HCT116 (cell line): ENCODE results near the gene MRLN. TPM values are rescaled to one million over a fixed set of nuclear protein-coding genes. Genes with fewer than 3 reads are reported as not detected.

Experiments
- ATAC-seq: fragments of 200-7000 bp; cut with Tn5 transposase; 2 replicates; pipeline ENCODE4 v1.9.1; 2020; ENCODE audit warnings: mild to moderate bottlenecking, moderate library complexity
- BruUV-seq: library from RNA; stranded (reverse); fragments of 400-500 nt; replicated peaks from 2 replicates; lab custom pipeline; 2021; lab: Mats Ljungman, UMichigan
- CTCF ChIA-PET: fragments of 300-600 bp; sonication (Branson Sonifier 250); formaldehyde crosslinking; loops from one replicate; lab custom pipeline; 2021; ENCODE audit warnings: antibody characterized with exemption; lab: Charles Lee
- POLR2A ChIA-PET: fragments of 300-600, 350-600 bp; sonication (Branson Sonifier 250); formaldehyde crosslinking; loops from one replicate; lab custom pipeline; 2021; ENCODE audit warnings: antibody characterized with exemption; lab: Charles Lee
- RAD21 ChIA-PET, 2 experiments: fragments of 300-600 bp; sonication (Branson Sonifier 250); formaldehyde crosslinking; loops; one replicate each; lab custom pipeline; 2023; ENCODE audit warnings: low total read pairs in 2 of 2; ENCODE audit not compliant: uncharacterized antibody in 2 of 2, unreplicated experiment in 2 of 2, low non-redundant PET in 1 of 2; lab: Charles Lee
- DNase-seq: peaks from one replicate; pipeline ENCODE4 v3.0.0-alpha.2; 2010; ENCODE audit warnings: low read depth, low spot score
- H2AFZ ChIP-seq: fragments of 200-600 bp; shearing (Covaris generic), sonication (generic); 2 replicates; pipeline ENCODE4 v1.6.1; 2017; ENCODE audit warnings: low read depth, mixed run types, mixed read lengths, antibody characterized with exemption, low read length; ENCODE audit not compliant: poor library complexity, severe bottlenecking
- H3K27ac ChIP-seq: 2 replicates; pipeline ENCODE4 v1.5.1; 2012; ENCODE audit warnings: low read depth, low read length
- H3K27me3 ChIP-seq: fragments of 200-600 bp; sonication (generic); 2 replicates; pipeline ENCODE4 v1.6.1; 2016; ENCODE audit warnings: mixed run types, low read length, mixed read lengths; ENCODE audit not compliant: insufficient read depth
- H3K36me3 ChIP-seq, 2 experiments: fragments of 200-500 bp in 1 of 2; fragments of 200-600 bp in 1 of 2; sonication (Bioruptor generic) in 1 of 2; sonication (generic) in 1 of 2; 2 replicates each; pipeline versions ENCODE4 v1.5.1 to v1.6.1; 2014 to 2016; ENCODE audit warnings: low read length in 2 of 2, inconsistent platforms in 1 of 2, mixed read lengths in 1 of 2, mixed run types in 1 of 2; ENCODE audit not compliant: insufficient read depth in 2 of 2, control insufficient read depth in 1 of 2
- H3K4me1 ChIP-seq, 2 experiments: fragments of 200-600 bp in 1 of 2; sonication (generic) in 1 of 2; 2 replicates each; pipeline versions ENCODE4 v1.5.1 to v1.6.1; 2012 to 2017; ENCODE audit warnings: low read length in 2 of 2, inconsistent platforms in 1 of 2, mild to moderate bottlenecking in 1 of 2, mixed read lengths in 1 of 2, mixed run types in 1 of 2, moderate library complexity in 1 of 2; ENCODE audit not compliant: insufficient read depth in 2 of 2, control insufficient read depth in 1 of 2
- H3K4me2 ChIP-seq: fragments of 200-600 bp; sonication (generic); 2 replicates; pipeline ENCODE4 v1.6.1; 2017; ENCODE audit warnings: mixed run types, low read length, mixed read lengths
- H3K4me3 ChIP-seq, 2 experiments: fragments of 200-600 bp in 1 of 2; sonication (generic) in 1 of 2; replicated peaks in 1 of 2; 2 replicates each; pipeline ENCODE4 v1.5.1; 2011 to 2016; ENCODE audit warnings: low read length in 2 of 2, control low read depth in 1 of 2, low read depth in 1 of 2, mild to moderate bottlenecking in 1 of 2, mixed read lengths in 1 of 2, mixed run types in 1 of 2
- H3K79me2 ChIP-seq: fragments of 200-600 bp; sonication (generic); 2 replicates; pipeline ENCODE4 v1.6.1; 2017; ENCODE audit warnings: mild to moderate bottlenecking, mixed run types, low read length, moderate library complexity, mixed read lengths; ENCODE audit not compliant: insufficient read depth
- H3K9ac ChIP-seq: fragments of 200-600 bp; sonication (generic); 2 replicates; pipeline ENCODE4 v1.6.1; 2016; ENCODE audit warnings: low read length, mixed read lengths
- H3K9me2 ChIP-seq: fragments of 200-600 bp; sonication (generic), shearing (Covaris generic); 2 replicates; pipeline ENCODE4 v1.6.1; 2017; ENCODE audit warnings: mixed run types, mild to moderate bottlenecking, moderate library complexity; ENCODE audit not compliant: insufficient read depth
- H3K9me3 ChIP-seq, 2 experiments: fragments of 200-500 bp in 1 of 2; fragments of 200-600 bp in 1 of 2; sonication (Bioruptor generic) in 1 of 2; sonication (generic) in 1 of 2; 2 replicates each; pipeline ENCODE4 v1.6.1; 2014 to 2017; ENCODE audit warnings: low read length in 2 of 2, mixed read lengths in 2 of 2, inconsistent platforms in 1 of 2, low read depth in 1 of 2, mild to moderate bottlenecking in 1 of 2, mixed run types in 1 of 2, moderate library complexity in 1 of 2; ENCODE audit not compliant: control insufficient read depth in 1 of 2, insufficient read depth in 1 of 2
- H4K20me1 ChIP-seq: fragments of 200-600 bp; sonication (generic), shearing (Covaris generic); 2 replicates; pipeline ENCODE4 v1.6.1; 2017; ENCODE audit warnings: mixed run types, mild to moderate bottlenecking, moderate library complexity; ENCODE audit not compliant: insufficient read depth
- ATF3 ChIP-seq: IDR thresholded peaks from 2 replicates; pipeline ENCODE4 v1.6.1; 2012
- CBX3 ChIP-seq: IDR thresholded peaks from 2 replicates; pipeline ENCODE4 v1.6.1; 2012; ENCODE audit warnings: low read depth
- CEBPB ChIP-seq: IDR thresholded peaks from 2 replicates; pipeline ENCODE4 v1.6.1; 2012; ENCODE audit warnings: low read depth
- CTCF ChIP-seq, 3 experiments: fragments of 200-600 bp in 1 of 3; sonication (generic) in 1 of 3; IDR thresholded peaks in 2 of 3; conservative IDR thresholded peaks in 1 of 3; 2 replicates each; pipeline ENCODE4 v1.5.1; 2012 to 2017; ENCODE audit warnings: low read depth in 2 of 3, low read length in 2 of 3, antibody characterized with exemption in 1 of 3, borderline replicate concordance in 1 of 3, control low read depth in 1 of 3, mild to moderate bottlenecking in 1 of 3, mixed read lengths in 1 of 3, mixed run types in 1 of 3, moderate library complexity in 1 of 3; ENCODE audit not compliant: insufficient read depth in 1 of 3
- ELF1 ChIP-seq: IDR thresholded peaks from 2 replicates; pipeline ENCODE4 v1.6.1; 2012; ENCODE audit warnings: low read depth, borderline replicate concordance
- EZH2 ChIP-seq: fragments of 200-600 bp; sonication (generic); IDR thresholded peaks from 2 replicates; pipeline ENCODE4 v1.6.1; 2017; ENCODE audit warnings: antibody characterized with exemption, mixed run types
- EZH2phosphoT487 ChIP-seq: fragments of 200-600 bp; IDR thresholded peaks from 2 replicates; pipeline ENCODE4 v1.6.1; 2018; ENCODE audit warnings: antibody characterized with exemption, borderline replicate concordance
- JUND ChIP-seq: IDR thresholded peaks from 2 replicates; pipeline ENCODE4 v1.6.1; 2012
- MAX ChIP-seq: IDR thresholded peaks from 2 replicates; pipeline ENCODE4 v1.6.1; 2012
- RAD21 ChIP-seq: IDR thresholded peaks from 2 replicates; pipeline ENCODE4 v1.6.1; 2012; ENCODE audit warnings: low read depth, mild to moderate bottlenecking
- REST ChIP-seq: IDR thresholded peaks from 2 replicates; pipeline ENCODE4 v1.6.1; 2012; ENCODE audit warnings: low read depth
- SIN3A ChIP-seq: IDR thresholded peaks from 2 replicates; pipeline ENCODE4 v1.6.1; 2012; ENCODE audit warnings: low read depth
- SP1 ChIP-seq: IDR thresholded peaks from 2 replicates; pipeline ENCODE4 v1.6.1; 2012; ENCODE audit warnings: low read depth
- SRF ChIP-seq: IDR thresholded peaks from 2 replicates; pipeline ENCODE4 v1.6.1; 2012; ENCODE audit warnings: low read depth
- TCF7L2 ChIP-seq: IDR thresholded peaks from 2 replicates; pipeline ENCODE4 v1.7.0; 2011; ENCODE audit warnings: borderline replicate concordance, inconsistent platforms; ENCODE audit not compliant: insufficient read depth, insufficient read length; ENCODE audit errors: extremely low read depth
- YY1 ChIP-seq: IDR thresholded peaks from 2 replicates; pipeline ENCODE4 v1.6.1; 2011; ENCODE audit warnings: low read length, low read depth, moderate library complexity, mild to moderate bottlenecking; ENCODE audit not compliant: insufficient replicate concordance; ENCODE audit errors: extremely low read depth
- ZFX ChIP-seq: fragments of 450-650 bp; IDR thresholded peaks from 2 replicates; pipeline ENCODE4 v1.6.1; 2017
- ZNF274 ChIP-seq: fragments of 200-500 bp; sonication (Bioruptor generic); IDR thresholded peaks from 2 replicates; pipeline ENCODE4 v1.6.1; 2014; ENCODE audit warnings: mild to moderate bottlenecking, low read depth, low read length, inconsistent platforms
- intact Hi-C: fragments of 100-400 bp; cut with micrococcal nuclease; formaldehyde crosslinking; loops from 2 replicates; pipeline ENCODE4 v1.10.0; 2022
- total RNA-seq: library from RNA; stranded (reverse); gene quantifications from one replicate; pipeline ENCODE4 v1.2.1, GENCODE V29; 2021; ENCODE audit not compliant: unreplicated experiment

Gene MRLN
- total RNA-seq, 1 experiment from 2014 or later, result not detected

- Histone ChIP-seq H2AFZ (no peak overlapping the region), H3K9ac (no peak overlapping the region), H3K79me2 (no peaks in the 10 kb centered on the region), H3K9me2 (no peaks in the 10 kb centered on the region), H3K27ac (no peak overlapping the region), H3K4me2 (no peak overlapping the region), H3K9me3 (no peaks in the 10 kb centered on the region), H3K36me3 (no peaks in the 10 kb centered on the region), H3K27me3 (no peaks in the 10 kb centered on the region), H4K20me1 (no peaks in the 10 kb centered on the region), H3K4me3 (no peak overlapping the region), H3K4me1 (no peaks in the 10 kb centered on the region)
- TF ChIP-seq CEBPB, result no peak
- no peak for TF ChIP-seq ELF1
- no peak for TF ChIP-seq MAX
- TF ChIP-seq ZFX, result no peak
- TF ChIP-seq SIN3A, result no peak
- no peak for TF ChIP-seq EZH2
- TF ChIP-seq SP1, result no peak
- no peak for TF ChIP-seq ATF3
- TF ChIP-seq YY1, result no peak
- TF ChIP-seq CBX3, result no peak
- TF ChIP-seq ZNF274, result no peak
- TF ChIP-seq JUND, result no peak
- no peak for TF ChIP-seq EZH2phosphoT487
- CTCF ChIA-PET, result no interaction called here
- DNase-seq (no peak), ATAC-seq (no peak)
- intact Hi-C loops, result no loop called here
- no TSS peak for BruUV-seq
- POLR2A ChIA-PET, result no interaction called here
- RAD21 ChIA-PET, result no interaction called here
Observed at GRCh38 chr10:59720377-59720776, 32.9 kb downstream of the MRLN start.

GRCh38 chr10:59719374-59719773 is 33.9 kb downstream of the MRLN start:
- Histone ChIP-seq H4K20me1 (no peaks in the 10 kb centered on the region), H3K9me3 (no peaks in the 10 kb centered on the region), H3K79me2 (no peaks in the 10 kb centered on the region), H3K27ac (no peak overlapping the region), H3K36me3 (no peaks in the 10 kb centered on the region), H3K4me3 (no peak overlapping the region), H3K9ac (no peak overlapping the region), H3K4me2 (no peak overlapping the region), H3K27me3 (no peaks in the 10 kb centered on the region), H3K4me1 (no peaks in the 10 kb centered on the region), H2AFZ (no peak overlapping the region), H3K9me2 (no peaks in the 10 kb centered on the region)
- ChIA-PET CTCF (no interaction called here), POLR2A (no interaction called here), RAD21 (no interaction called here)
- TF ChIP-seq SRF (no peak), REST (no peak), TCF7L2 (no peak), EZH2phosphoT487 (no peak), CTCF (IDR thresholded peaks at IDR 0.05 in 2 of 3, conservative IDR thresholded peaks at IDR 0.05 in 1 of 3; ENCODE audit: borderline replicate concordance in 1 of 3, insufficient read depth in 1 of 3, low read depth in 2 of 3, low read length in 2 of 3) (peak in 2 of 3 experiments; percentile 34 to 48; a peak in 3 of 6 replicates), RAD21 (no peak), CEBPB (no peak)
- BruUV-seq, result no TSS peak
- DNase-seq, result no peak
- peak; percentile 46 for ATAC-seq
- intact Hi-C loops, result no loop called here
